B cell (primary cell): ENCODE results near the gene HTRA2.

Source experiments
- CTCF ChIP-seq: fragments of 200-600 bp; IDR thresholded peaks from one replicate; pipeline ENCODE4 v1.8.0; 2022; ENCODE audit warnings: antibody characterized with exemption, mild to moderate bottlenecking
- EZH2 ChIP-seq: IDR thresholded peaks from 2 replicates; pipeline ENCODE4 v1.6.1; 2012; ENCODE audit warnings: borderline replicate concordance, low read depth, mild to moderate bottlenecking, moderate library complexity, low read length; ENCODE audit not compliant: insufficient read depth, poor library complexity, severe bottlenecking

GRCh38 chr2:74486141-74486540, 43.6 kb upstream of the HTRA2 start:
- TF ChIP-seq CTCF (no peak), EZH2 (no peak)
